Adrenal gland (tissue), 12 donors: ENCODE results near the gene PRKCB. TPM values are rescaled to one million over a fixed set of nuclear protein-coding genes. Genes with fewer than 3 reads are reported as not detected.

Source experiments
- DNase-seq, 7 donors: peaks; one replicate each; pipeline ENCODE4 v3.0.0-alpha.2; 2019 to 2020
- H3K27ac ChIP-seq, 5 donors: fragments of 200-600 bp; sonication (generic) in 4 of 5; 1 replicate in 3 of 5; 2 replicates in 2 of 5; pipeline versions ENCODE4 v1.5.1 to v1.8.0; 2016 to 2020; ENCODE audit warnings: mild to moderate bottlenecking in 1 of 5
- H3K27me3 ChIP-seq: fragments of 200-600 bp; 2 replicates; pipeline ENCODE4 v1.8.0; 2021
- H3K36me3 ChIP-seq, 2 donors: fragments of 200-600 bp; replicated peaks in 1 of 2; 1 replicate in 1 of 2; 2 replicates in 1 of 2; pipeline versions ENCODE4 v1.5.1 to v1.8.0; 2018 to 2022
- H3K4me1 ChIP-seq, 2 donors: fragments of 200-600 bp; replicated peaks in 1 of 2; 1 replicate in 1 of 2; 2 replicates in 1 of 2; pipeline versions ENCODE4 v1.5.1 to v1.8.0; 2018 to 2021
- H3K4me3 ChIP-seq, 4 donors: fragments of 200-600 bp; sonication (generic) in 3 of 4; one replicate each; pipeline ENCODE4 v1.5.1; 2016 to 2018
- H3K9me3 ChIP-seq, 3 donors: fragments of 200-600 bp; sonication (generic) in 1 of 3; replicated peaks in 1 of 3; 1 replicate in 2 of 3; 2 replicates in 1 of 3; pipeline versions ENCODE4 v1.5.1 to v1.8.0; 2016 to 2021
- POLR2A ChIP-seq, 2 donors: fragments of 450-650 bp; IDR thresholded peaks; one replicate each; pipeline ENCODE4 v1.6.1; 2017; ENCODE audit warnings: antibody characterized with exemption in 2 of 2, mild to moderate bottlenecking in 2 of 2, moderate library complexity in 1 of 2
- WGBS, 4 donors: extraction: QIAGEN DNeasy Blood & Tissue Kit in 2 of 4; methylation state at CpG; one replicate each; pipeline versions ENCODE4 v1.1.5 to v1.1.7; 2013 to 2017; 5-methylcytosine and 5-hydroxymethylcytosine counted together
- intact Hi-C, 2 donors: fragments of 100-400 bp; cut with DNase I; formaldehyde crosslinking; loops; one replicate each; pipeline versions ENCODE4 v1.14.1 to v1.15.0; 2022 to 2023
- polyA plus RNA-seq, 3 donors: library from polyadenylated mRNA; stranded (reverse); fragments of 200-250 nt in 2 of 3; fragments of 350-450 nt in 1 of 3; fragmentation: Illumina TruSeq in 1 of 3; extraction: RNeasy Lipid Tissue Mini Kit (QIAGEN cat#74804) in 1 of 3; gene quantifications; one replicate each; pipeline ENCODE4 v1.2.3, GENCODE V29; 2013 to 2014
- total RNA-seq, 9 donors: library from RNA; depleted of rRNA in 4 of 9; stranded (reverse); fragments of >200 nt in 4 of 9; fragments of 120-200 nt in 1 of 9; fragmentation: NEBNext Ultra II Directional in 1 of 9; extraction: Animal tissue kit (Norgen Biotek cat#: 25700) in 1 of 9; gene quantifications; one replicate each; pipeline versions ENCODE4 v1.1.0 to v1.2.4, GENCODE V29; 2013 to 2023
- TF ChIP-seq, protein P1 (sequence below), 6 experiments: fragments of 450-650 bp in 4 of 6; fragments of 200-600 bp in 2 of 6; sonication (generic) in 1 of 6; IDR thresholded peaks; 1 replicate in 5 of 6; 2 replicates in 1 of 6; pipeline versions ENCODE4 v1.5.1 to v1.8.0; 2016 to 2021; ENCODE audit warnings: antibody characterized with exemption in 6 of 6, mild to moderate bottlenecking in 2 of 6, moderate library complexity in 1 of 6
- donor health status: healthy with polysubstance abuse.
- donor health status: Bipolar disorder and iron deficiency.
- donor health status: DM: yes; HTN: yes; CAD: no.
- donor health status: DM: no; HTN: no; CAD: no.
- donor health status: DM: no; HTN: no; CAD: no.
- donor health status: DM: yes; HTN: yes; CAD: no.

Gene PRKCB
- total and polyA plus RNA-seq, 12 donors = 0.54 to 8.0 (median 3.0) TPM

GRCh38 chr16:24130494-24131085 lies 294.8 kb downstream of the PRKCB start:
- intact Hi-C loops = no loop called here

DNA sequence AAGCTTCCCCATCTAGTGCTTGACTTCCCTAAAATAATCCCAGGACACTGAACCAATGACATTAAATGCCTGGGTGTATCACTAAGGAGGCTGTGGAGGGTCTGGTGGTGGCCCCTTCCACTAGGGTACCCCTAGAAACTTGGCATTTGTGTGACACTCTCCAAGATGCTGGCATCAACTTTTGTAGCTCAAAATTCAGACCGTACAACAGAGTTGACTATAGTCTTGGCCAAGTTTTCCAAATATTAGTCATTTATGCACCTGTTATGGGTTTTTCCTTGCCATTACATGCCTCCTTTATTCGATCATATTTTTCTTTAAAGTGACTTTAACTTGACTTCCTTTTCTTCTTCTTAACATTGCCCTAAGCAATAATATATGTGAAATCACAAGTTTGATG lies 295.5 kb downstream of the PRKCB start:
- Histone ChIP-seq H3K4me1 (no peaks in the 10 kb centered on the region), H3K4me3 (no peak overlapping the region), H3K36me3 (no peaks in the 10 kb centered on the region), H3K27me3 (no peaks in the 10 kb centered on the region), H3K9me3 (no peaks in the 10 kb centered on the region), H3K27ac (no peak overlapping the region)
- 68 to 79% (median 78%) methylated on average over 2 of the region's 2 CpGs for WGBS, 4 donors
- no peak for TF ChIP-seq POLR2A (IDR thresholded peaks at IDR 0.05)
- TF ChIP-seq, protein P1, sequence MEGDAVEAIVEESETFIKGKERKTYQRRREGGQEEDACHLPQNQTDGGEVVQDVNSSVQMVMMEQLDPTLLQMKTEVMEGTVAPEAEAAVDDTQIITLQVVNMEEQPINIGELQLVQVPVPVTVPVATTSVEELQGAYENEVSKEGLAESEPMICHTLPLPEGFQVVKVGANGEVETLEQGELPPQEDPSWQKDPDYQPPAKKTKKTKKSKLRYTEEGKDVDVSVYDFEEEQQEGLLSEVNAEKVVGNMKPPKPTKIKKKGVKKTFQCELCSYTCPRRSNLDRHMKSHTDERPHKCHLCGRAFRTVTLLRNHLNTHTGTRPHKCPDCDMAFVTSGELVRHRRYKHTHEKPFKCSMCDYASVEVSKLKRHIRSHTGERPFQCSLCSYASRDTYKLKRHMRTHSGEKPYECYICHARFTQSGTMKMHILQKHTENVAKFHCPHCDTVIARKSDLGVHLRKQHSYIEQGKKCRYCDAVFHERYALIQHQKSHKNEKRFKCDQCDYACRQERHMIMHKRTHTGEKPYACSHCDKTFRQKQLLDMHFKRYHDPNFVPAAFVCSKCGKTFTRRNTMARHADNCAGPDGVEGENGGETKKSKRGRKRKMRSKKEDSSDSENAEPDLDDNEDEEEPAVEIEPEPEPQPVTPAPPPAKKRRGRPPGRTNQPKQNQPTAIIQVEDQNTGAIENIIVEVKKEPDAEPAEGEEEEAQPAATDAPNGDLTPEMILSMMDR (IDR thresholded peaks at IDR 0.05) = no peak
- DNase-seq = no peak
- intact Hi-C loops = no loop called here

More at GRCh38 chr16:24130494-24131085, 294.8 kb downstream of the PRKCB start:
- Histone ChIP-seq H3K4me1 (no peaks in the 10 kb centered on the region), H3K4me3 (no peak overlapping the region), H3K27me3 (no peaks in the 10 kb centered on the region), H3K27ac (no peak overlapping the region), H3K36me3 (no peaks in the 10 kb centered on the region), H3K9me3 (no peaks in the 10 kb centered on the region)
- DNase-seq = no peak
- TF ChIP-seq POLR2A (IDR thresholded peaks at IDR 0.05) = no peak
- TF ChIP-seq, protein P1 (IDR thresholded peaks at IDR 0.05) = no peak
- 46 to 68% (median 58%) methylated on average over 10 of the region's 10 CpGs for WGBS, 4 donors

DNA sequence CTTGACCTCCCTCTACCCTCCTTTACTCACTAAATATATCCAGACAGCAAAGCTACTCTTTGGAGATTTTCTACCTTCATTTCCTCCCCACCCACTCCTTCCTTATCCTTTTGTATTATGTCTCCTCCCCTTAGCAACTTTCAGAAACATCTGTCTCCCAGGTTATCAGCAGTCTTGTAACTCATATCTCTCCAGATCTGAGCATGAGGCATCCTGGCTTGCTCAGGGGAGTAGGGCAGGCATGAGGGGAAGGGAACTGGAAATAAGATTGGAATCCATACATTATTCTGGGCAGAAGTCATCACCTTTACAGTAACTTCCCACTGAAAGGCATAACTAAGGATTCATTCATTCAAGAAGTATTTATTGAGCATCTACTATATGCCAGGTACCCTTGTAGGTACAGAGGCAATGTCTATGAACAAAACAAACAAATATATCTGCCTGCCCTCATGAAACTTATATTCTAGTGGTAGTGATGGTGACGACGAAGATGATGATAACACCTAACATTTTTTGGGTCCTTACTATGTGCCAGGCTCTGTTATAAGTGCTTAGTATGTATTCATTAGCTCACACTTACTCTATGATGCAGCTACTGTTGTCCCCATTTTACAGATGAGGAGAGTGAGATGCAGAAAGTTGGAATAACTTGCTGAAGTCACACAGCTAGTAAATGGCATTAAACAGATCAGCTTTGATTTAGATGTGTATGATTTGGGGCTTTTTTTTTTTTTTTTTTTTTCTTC lies 296.4 kb downstream of the PRKCB start:
- Histone ChIP-seq H3K4me1 (no peaks in the 10 kb centered on the region), H3K36me3 (no peaks in the 10 kb centered on the region), H3K9me3 (no peaks in the 10 kb centered on the region), H3K27me3 (no peaks in the 10 kb centered on the region), H3K27ac (no peak overlapping the region), H3K4me3 (no peak overlapping the region)
- DNase-seq = no peak
- intact Hi-C loops = no loop called here
- 77 to 89% (median 83%) methylated on average over 2 of the region's 2 CpGs for WGBS, 4 donors
- TF ChIP-seq POLR2A (IDR thresholded peaks at IDR 0.05) = no peak
- TF ChIP-seq, protein P1 (IDR thresholded peaks at IDR 0.05) = no peak

DNA sequence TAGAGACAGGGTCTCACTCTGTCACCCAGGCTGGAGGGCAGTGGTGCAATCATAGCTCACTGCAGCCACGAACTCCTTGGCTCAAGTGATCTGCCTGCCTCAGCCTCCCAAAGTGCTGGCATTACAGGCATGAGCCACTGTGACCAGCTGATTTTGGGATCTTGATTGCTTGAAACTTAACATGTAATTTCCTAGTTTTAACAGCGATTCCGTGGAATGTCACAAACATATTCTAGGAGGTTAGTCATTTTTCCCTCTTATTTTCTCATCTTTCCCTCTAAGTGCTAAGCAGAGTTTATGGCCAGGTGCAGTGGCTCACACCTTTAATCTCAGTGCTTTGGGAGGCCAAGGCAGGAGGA lies 297.0 kb downstream of the PRKCB start:
- intact Hi-C loops = no loop called here
- no peak for TF ChIP-seq POLR2A (IDR thresholded peaks at IDR 0.05)
- TF ChIP-seq, protein P1 (IDR thresholded peaks at IDR 0.05) = no peak
- 74 to 82% (median 81%) methylated on average over 3 of the region's 3 CpGs for WGBS, 4 donors
- Histone ChIP-seq H3K9me3 (no peaks in the 10 kb centered on the region), H3K4me3 (no peak overlapping the region), H3K36me3 (no peaks in the 10 kb centered on the region), H3K4me1 (no peaks in the 10 kb centered on the region), H3K27ac (no peak overlapping the region), H3K27me3 (no peaks in the 10 kb centered on the region)
- DNase-seq = no peak
